Measurements from ENCODE around the gene A3GALT2.

Gene A3GALT2

DNA sequence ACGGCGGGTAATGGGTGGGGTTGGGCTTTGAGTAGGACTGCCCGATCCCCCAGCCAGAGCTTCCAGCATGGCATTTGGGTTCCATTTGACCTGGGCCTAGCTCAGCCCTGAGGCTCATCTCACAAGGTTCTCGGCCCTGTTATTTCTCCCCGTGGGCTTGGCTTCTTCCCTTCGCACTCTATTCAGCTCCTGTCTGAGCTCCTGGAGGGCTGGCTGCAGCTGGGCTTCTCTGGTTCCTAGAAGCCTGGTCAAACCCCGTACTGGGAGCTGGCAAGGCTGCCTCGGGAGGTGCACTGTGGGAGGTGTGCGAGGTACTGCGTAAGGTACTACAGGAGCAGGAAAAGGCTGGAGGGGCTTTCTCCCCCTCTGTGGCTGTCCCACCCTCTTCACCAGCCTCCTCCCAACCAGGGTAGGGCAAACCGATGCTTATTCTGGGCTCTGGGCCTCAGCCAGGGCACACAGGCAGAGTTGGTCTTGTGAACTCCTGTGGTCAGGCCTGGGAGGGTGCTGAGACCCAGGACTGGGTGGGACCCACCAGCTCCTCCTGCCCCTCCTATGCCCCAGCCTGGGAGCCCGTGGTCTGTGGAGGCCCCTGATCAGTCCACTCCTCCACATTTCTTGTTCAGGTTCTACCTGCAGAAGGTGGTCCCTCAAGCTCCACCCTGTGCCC lies 814 bp downstream of the A3GALT2 start:
- H3K27ac ChIP-seq (ENCODE audit: extremely low read depth, low read depth, low read length) = no peak overlapping the region
- no peak overlapping the region for H3K4me3 ChIP-seq (ENCODE audit: low read depth, low read length)
- TF ChIP-seq SCRT1 (tag by site-specific recombination; IDR thresholded peaks at IDR 0.05; ENCODE audit: borderline replicate concordance) (no peak), ZNF2 (tag by site-specific recombination; IDR thresholded peaks at IDR 0.05) (no peak), ZFP69B (tag by site-specific recombination; IDR thresholded peaks at IDR 0.05) (peak; percentile 80)
- TF ChIP-seq, protein P1, sequence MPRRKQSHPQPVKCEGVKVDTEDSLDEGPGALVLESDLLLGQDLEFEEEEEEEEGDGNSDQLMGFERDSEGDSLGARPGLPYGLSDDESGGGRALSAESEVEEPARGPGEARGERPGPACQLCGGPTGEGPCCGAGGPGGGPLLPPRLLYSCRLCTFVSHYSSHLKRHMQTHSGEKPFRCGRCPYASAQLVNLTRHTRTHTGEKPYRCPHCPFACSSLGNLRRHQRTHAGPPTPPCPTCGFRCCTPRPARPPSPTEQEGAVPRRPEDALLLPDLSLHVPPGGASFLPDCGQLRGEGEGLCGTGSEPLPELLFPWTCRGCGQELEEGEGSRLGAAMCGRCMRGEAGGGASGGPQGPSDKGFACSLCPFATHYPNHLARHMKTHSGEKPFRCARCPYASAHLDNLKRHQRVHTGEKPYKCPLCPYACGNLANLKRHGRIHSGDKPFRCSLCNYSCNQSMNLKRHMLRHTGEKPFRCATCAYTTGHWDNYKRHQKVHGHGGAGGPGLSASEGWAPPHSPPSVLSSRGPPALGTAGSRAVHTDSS (tag by site-specific recombination; IDR thresholded peaks at IDR 0.05) = no peak
- TF ChIP-seq, protein P2, sequence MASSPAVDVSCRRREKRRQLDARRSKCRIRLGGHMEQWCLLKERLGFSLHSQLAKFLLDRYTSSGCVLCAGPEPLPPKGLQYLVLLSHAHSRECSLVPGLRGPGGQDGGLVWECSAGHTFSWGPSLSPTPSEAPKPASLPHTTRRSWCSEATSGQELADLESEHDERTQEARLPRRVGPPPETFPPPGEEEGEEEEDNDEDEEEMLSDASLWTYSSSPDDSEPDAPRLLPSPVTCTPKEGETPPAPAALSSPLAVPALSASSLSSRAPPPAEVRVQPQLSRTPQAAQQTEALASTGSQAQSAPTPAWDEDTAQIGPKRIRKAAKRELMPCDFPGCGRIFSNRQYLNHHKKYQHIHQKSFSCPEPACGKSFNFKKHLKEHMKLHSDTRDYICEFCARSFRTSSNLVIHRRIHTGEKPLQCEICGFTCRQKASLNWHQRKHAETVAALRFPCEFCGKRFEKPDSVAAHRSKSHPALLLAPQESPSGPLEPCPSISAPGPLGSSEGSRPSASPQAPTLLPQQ (tag by site-specific recombination; IDR thresholded peaks at IDR 0.05) = peak; percentile 83
- H3K36me3 ChIP-seq (ENCODE audit: control insufficient read depth in 2 of 2, insufficient read depth in 1 of 2, low read length in 2 of 2) = peaks cover 4 to 35% of the 10 kb centered on the region in 2 experiments; a peak in 2 of 3 replicates
- H3K4me1 ChIP-seq (ENCODE audit: control insufficient read depth, insufficient read depth, low read length) = no peaks in the 10 kb centered on the region
- POLR2A ChIA-PET = interaction anchor here (0.8 kb wide), 1 partner anchor 44 kb away, joined by 4 read pairs; no protein-coding TSS in a partner anchor
- CTCF ChIA-PET = interaction anchor here (1.6 to 2.2 kb wide), 2 partner anchors 24 to 47 kb away, joined by 3 to 12 read pairs; no protein-coding TSS in a partner anchor
- H3K9me3 ChIP-seq (ENCODE audit: control insufficient read depth, insufficient read depth, low read depth, low read length) = no peaks in the 10 kb centered on the region

DNA sequence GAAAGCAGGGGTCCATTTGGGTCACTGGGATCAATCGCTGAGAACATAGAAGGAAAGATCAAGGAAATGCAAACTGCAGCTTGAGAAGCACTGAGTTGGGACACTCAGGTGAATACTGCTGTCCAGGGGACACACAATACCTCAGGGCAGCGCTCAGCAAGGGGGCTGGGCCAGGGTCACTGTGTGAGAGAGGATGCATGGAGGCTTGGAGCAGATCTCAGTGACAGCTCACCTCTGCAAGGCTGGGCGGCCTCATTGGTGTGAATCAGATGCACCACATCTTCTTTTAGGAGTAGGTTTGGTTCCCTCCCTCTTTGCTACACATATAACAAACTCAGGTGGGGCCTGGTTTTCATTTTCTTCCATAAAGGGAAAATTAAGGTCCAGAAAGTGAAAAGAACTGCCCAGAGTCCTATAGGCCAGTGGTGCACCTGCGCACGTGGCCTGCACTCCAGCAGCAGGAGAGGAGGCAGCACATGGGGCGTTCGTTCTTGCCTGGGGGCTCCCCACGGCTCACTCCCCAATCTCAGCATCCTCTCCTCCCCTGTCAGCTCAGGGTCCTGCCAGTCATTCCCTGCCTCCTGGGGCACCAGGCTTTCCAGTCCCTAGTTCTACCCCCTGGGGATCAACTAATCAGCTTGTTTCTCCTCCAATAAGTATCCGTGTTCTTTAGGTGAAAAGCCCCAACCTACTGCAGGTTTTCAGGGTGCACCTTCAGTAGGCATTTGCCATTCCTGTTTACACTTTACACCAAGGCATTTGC lies 1.5 kb downstream of the A3GALT2 start:
- Histone ChIP-seq H3K9me3 (ENCODE audit: control insufficient read depth, insufficient read depth, low read depth, low read length) (no peaks in the 10 kb centered on the region), H3K4me1 (ENCODE audit: control insufficient read depth, insufficient read depth, low read length) (no peaks in the 10 kb centered on the region), H3K4me3 (ENCODE audit: low read depth, low read length) (no peak overlapping the region), H3K36me3 (ENCODE audit: control insufficient read depth in 2 of 2, insufficient read depth in 1 of 2, low read length in 2 of 2) (peaks cover 4 to 28% of the 10 kb centered on the region in 2 experiments; a peak in 2 of 3 replicates), H3K27ac (ENCODE audit: extremely low read depth, low read depth, low read length) (no peak overlapping the region)
- POLR2A ChIA-PET = no interaction called here
- CTCF ChIA-PET = interaction anchor here (1.6 to 2.2 kb wide), 2 partner anchors 23 to 48 kb away, joined by 3 to 12 read pairs; no protein-coding TSS in a partner anchor
- TF ChIP-seq, protein P3, sequence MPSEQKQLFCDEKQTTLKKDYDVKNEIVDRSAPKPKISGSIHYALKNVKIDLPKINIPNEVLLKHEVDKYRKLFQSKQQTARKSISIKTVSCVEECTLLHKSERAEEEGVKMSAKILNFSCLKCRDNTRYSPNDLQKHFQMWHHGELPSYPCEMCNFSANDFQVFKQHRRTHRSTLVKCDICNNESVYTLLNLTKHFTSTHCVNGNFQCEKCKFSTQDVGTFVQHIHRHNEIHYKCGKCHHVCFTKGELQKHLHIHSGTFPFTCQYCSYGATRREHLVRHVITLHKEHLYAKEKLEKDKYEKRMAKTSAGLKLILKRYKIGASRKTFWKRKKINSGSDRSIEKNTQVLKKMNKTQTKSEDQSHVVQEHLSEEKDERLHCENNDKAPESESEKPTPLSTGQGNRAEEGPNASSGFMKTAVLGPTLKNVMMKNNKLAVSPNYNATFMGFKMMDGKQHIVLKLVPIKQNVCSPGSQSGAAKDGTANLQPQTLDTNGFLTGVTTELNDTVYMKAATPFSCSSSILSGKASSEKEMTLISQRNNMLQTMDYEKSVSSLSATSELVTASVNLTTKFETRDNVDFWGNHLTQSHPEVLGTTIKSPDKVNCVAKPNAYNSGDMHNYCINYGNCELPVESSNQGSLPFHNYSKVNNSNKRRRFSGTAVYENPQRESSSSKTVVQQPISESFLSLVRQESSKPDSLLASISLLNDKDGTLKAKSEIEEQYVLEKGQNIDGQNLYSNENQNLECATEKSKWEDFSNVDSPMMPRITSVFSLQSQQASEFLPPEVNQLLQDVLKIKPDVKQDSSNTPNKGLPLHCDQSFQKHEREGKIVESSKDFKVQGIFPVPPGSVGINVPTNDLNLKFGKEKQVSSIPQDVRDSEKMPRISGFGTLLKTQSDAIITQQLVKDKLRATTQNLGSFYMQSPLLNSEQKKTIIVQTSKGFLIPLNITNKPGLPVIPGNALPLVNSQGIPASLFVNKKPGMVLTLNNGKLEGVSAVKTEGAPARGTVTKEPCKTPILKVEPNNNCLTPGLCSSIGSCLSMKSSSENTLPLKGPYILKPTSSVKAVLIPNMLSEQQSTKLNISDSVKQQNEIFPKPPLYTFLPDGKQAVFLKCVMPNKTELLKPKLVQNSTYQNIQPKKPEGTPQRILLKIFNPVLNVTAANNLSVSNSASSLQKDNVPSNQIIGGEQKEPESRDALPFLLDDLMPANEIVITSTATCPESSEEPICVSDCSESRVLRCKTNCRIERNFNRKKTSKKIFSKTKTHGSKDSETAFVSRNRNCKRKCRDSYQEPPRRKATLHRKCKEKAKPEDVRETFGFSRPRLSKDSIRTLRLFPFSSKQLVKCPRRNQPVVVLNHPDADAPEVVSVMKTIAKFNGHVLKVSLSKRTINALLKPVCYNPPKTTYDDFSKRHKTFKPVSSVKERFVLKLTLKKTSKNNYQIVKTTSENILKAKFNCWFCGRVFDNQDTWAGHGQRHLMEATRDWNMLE (tag by site-specific recombination; conservative IDR thresholded peaks at IDR 0.05; ENCODE audit: low read depth) = no peak
- TF ChIP-seq GLI4 (tag by site-specific recombination; IDR thresholded peaks at IDR 0.05) (no peak), ZNF184 (tag by site-specific recombination; IDR thresholded peaks at IDR 0.05) (no peak), SP2 (tag by site-specific recombination; IDR thresholded peaks at IDR 0.05) (no peak), ZNF558 (tag by site-specific recombination; IDR thresholded peaks at IDR 0.05) (no peak), GLIS1 (tag by site-specific recombination; IDR thresholded peaks at IDR 0.05) (no peak), ZFP3 (tag by site-specific recombination; IDR thresholded peaks at IDR 0.05; ENCODE audit: low read depth) (no peak), ZNF830 (tag by site-specific recombination; IDR thresholded peaks at IDR 0.05; ENCODE audit: low read depth) (no peak)
- TF ChIP-seq, protein P4, sequence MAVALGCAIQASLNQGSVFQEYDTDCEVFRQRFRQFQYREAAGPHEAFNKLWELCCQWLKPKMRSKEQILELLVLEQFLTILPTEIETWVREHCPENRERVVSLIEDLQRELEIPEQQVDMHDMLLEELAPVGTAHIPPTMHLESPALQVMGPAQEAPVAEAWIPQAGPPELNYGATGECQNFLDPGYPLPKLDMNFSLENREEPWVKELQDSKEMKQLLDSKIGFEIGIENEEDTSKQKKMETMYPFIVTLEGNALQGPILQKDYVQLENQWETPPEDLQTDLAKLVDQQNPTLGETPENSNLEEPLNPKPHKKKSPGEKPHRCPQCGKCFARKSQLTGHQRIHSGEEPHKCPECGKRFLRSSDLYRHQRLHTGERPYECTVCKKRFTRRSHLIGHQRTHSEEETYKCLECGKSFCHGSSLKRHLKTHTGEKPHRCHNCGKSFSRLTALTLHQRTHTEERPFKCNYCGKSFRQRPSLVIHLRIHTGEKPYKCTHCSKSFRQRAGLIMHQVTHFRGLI (tag by site-specific recombination; IDR thresholded peaks at IDR 0.05) = no peak
- TF ChIP-seq, protein P5, sequence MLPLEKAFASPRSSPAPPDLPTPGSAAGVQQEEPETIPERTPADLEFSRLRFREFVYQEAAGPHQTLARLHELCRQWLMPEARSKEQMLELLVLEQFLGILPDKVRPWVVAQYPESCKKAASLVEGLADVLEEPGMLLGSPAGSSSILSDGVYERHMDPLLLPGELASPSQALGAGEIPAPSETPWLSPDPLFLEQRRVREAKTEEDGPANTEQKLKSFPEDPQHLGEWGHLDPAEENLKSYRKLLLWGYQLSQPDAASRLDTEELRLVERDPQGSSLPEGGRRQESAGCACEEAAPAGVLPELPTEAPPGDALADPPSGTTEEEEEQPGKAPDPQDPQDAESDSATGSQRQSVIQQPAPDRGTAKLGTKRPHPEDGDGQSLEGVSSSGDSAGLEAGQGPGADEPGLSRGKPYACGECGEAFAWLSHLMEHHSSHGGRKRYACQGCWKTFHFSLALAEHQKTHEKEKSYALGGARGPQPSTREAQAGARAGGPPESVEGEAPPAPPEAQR (tag by site-specific recombination; IDR thresholded peaks at IDR 0.05) = no peak
